HepG2 (cell line): ENCODE results near the gene NDRG2. TPM values are rescaled to one million over a fixed set of nuclear protein-coding genes. Genes with fewer than 3 reads are reported as not detected.

Source experiments
- DNMT3B ChIP-seq: conservative IDR thresholded peaks from 2 replicates; pipeline ENCODE4 v1.6.1; 2016; ENCODE audit warnings: missing biosample characterization, control low read depth
- FOXJ3 ChIP-seq: sonication (generic); formaldehyde crosslinking; IDR thresholded peaks from 2 replicates; pipeline ENCODE4 v1.4.0; 2020; ENCODE audit warnings: missing genetic modification reagents, mild to moderate bottlenecking, borderline replicate concordance
- FOXK2 ChIP-seq: fragments of 450-650 bp; IDR thresholded peaks from 2 replicates; pipeline ENCODE4 v1.6.1; 2016
- GRHL1 ChIP-seq: sonication (generic); formaldehyde crosslinking; conservative IDR thresholded peaks from 2 replicates; pipeline ENCODE4 v1.8.0; 2022; ENCODE audit warnings: missing genetic modification reagents
- HNF1B ChIP-seq: sonication (generic); formaldehyde crosslinking; IDR thresholded peaks from 2 replicates; pipeline ENCODE4 v1.5.1; 2020; ENCODE audit warnings: mild to moderate bottlenecking, moderate library complexity, missing genetic modification reagents
- HNF4G ChIP-seq, 2 experiments: sonication (generic) in 1 of 2; formaldehyde crosslinking in 1 of 2; IDR thresholded peaks; 2 replicates each; pipeline versions ENCODE4 v1.4.0 to v1.6.1; 2011 to 2020; ENCODE audit warnings: borderline replicate concordance in 2 of 2, low read depth in 2 of 2, mild to moderate bottlenecking in 2 of 2, low read length in 1 of 2, missing genetic modification reagents in 1 of 2, moderate library complexity in 1 of 2
- NFE2L2 ChIP-seq: fragments of 150-350 bp; IDR thresholded peaks from 2 replicates; pipeline ENCODE4 v1.6.1; 2014; ENCODE audit warnings: low read length
- PCBP2 ChIP-seq: fragments of 200-400 bp; formaldehyde crosslinking; optimal IDR thresholded peaks from 2 replicates; pipeline ENCODE3; 2018; ENCODE audit warnings: low read length, low read depth; ENCODE audit not compliant: poor library complexity, severe bottlenecking
- RORA ChIP-seq: sonication (generic); formaldehyde crosslinking; IDR thresholded peaks from 2 replicates; pipeline ENCODE4 v1.5.0; 2020; ENCODE audit warnings: mild to moderate bottlenecking, missing genetic modification reagents, moderate library complexity
- SKI ChIP-seq: fragments of 450-650 bp; IDR thresholded peaks from one replicate; pipeline ENCODE4 v1.6.1; 2018; ENCODE audit warnings: mild to moderate bottlenecking; ENCODE audit not compliant: partially characterized antibody
- TAF1 ChIP-seq: sonication (generic); formaldehyde crosslinking; IDR thresholded peaks from 2 replicates; pipeline ENCODE4 v1.4.0; 2020; ENCODE audit warnings: missing genetic modification reagents
- TARDBP ChIP-seq: sonication (generic); formaldehyde crosslinking; IDR thresholded peaks from 2 replicates; pipeline ENCODE4 v1.8.0; 2022; ENCODE audit warnings: mild to moderate bottlenecking, missing genetic modification reagents
- ZBTB42 ChIP-seq: sonication (generic); formaldehyde crosslinking; IDR thresholded peaks from 2 replicates; pipeline ENCODE4 v1.5.0; 2020; ENCODE audit warnings: mild to moderate bottlenecking, missing genetic modification reagents
- ZFP82 ChIP-seq: sonication (generic); formaldehyde crosslinking; IDR thresholded peaks from 2 replicates; pipeline ENCODE4 v1.5.1; 2020; ENCODE audit warnings: mild to moderate bottlenecking, missing genetic modification reagents, borderline replicate concordance
- ZKSCAN1 ChIP-seq: fragments of 150-350 bp; IDR thresholded peaks from 2 replicates; pipeline ENCODE4 v1.6.1; 2014; ENCODE audit warnings: low read length
- ZMAT5 ChIP-seq: sonication (generic); formaldehyde crosslinking; IDR thresholded peaks from 2 replicates; pipeline ENCODE4 v1.5.0; 2020; ENCODE audit warnings: mild to moderate bottlenecking, low read depth, missing genetic modification reagents, borderline replicate concordance
- ZNF124 ChIP-seq: sonication (generic); formaldehyde crosslinking; IDR thresholded peaks from 2 replicates; pipeline ENCODE4 v1.4.0; 2020; ENCODE audit warnings: missing genetic modification reagents
- ZNF414 ChIP-seq: sonication (generic); formaldehyde crosslinking; IDR thresholded peaks from 2 replicates; pipeline ENCODE4 v1.5.0; 2020; ENCODE audit warnings: missing genetic modification reagents
- ZNF432 ChIP-seq: sonication (generic); formaldehyde crosslinking; IDR thresholded peaks from 2 replicates; pipeline ENCODE4 v1.5.0; 2020; ENCODE audit warnings: missing genetic modification reagents, mild to moderate bottlenecking, borderline replicate concordance
- ZNF510 ChIP-seq: sonication (generic); formaldehyde crosslinking; IDR thresholded peaks from 2 replicates; pipeline ENCODE4 v1.4.0; 2020; ENCODE audit warnings: low read depth, mild to moderate bottlenecking, missing genetic modification reagents
- polyA plus RNA-seq, 8 experiments: library from polyadenylated mRNA; depleted of rRNA in 3 of 8; stranded (reverse) in 7 of 8; unstranded in 1 of 8; fragments of >200 nt; fragmentation: Illumina TruSeq in 4 of 8; extraction: Trizol in 4 of 8; gene quantifications; 2 replicates each; pipeline versions ENCODE4 v1.2.1 to v1.2.3, GENCODE V29; 2011 to 2016; ENCODE audit warnings: low read depth in 4 of 8, missing spikeins in 1 of 8, mixed read lengths in 1 of 8; ENCODE audit not compliant: insufficient read depth in 1 of 8
- total RNA-seq, 5 experiments: library from RNA; depleted of rRNA; stranded (reverse); fragments of >200 nt; fragmentation: Illumina TruSeq; extraction: Trizol; gene quantifications; 2 replicates each; pipeline ENCODE4 v1.2.3, GENCODE V29; 2016; ENCODE audit warnings: low read depth in 1 of 5
- TF ChIP-seq, protein P1 (sequence below): sonication (generic); formaldehyde crosslinking; IDR thresholded peaks from 2 replicates; pipeline ENCODE4 v1.8.0; 2022; ENCODE audit warnings: missing genetic modification reagents, low read depth, mild to moderate bottlenecking, borderline replicate concordance

The NDRG2 gene
- total and polyA plus RNA-seq, 2 of the 13 experiments (the other 11 are each of a cell fraction or from before 2014, with no cell fraction given): 27.2 to 189 TPM

GRCh38 chr14:20970983-20971704 is 53.7 kb downstream of the NDRG2 start (continued):
- TF ChIP-seq HNF1B (CRISPR knock-in tag) (peak; percentile 71), DNMT3B (CRISPR knock-in tag) (no peak; the same call in 1 of the 2 replicates), FOXJ3 (CRISPR knock-in tag) (0 out of 2 replicates have a peak, but pooled peaks have one; percentile 19), SKI (peak; percentile 69), TARDBP (peak; percentile 50; the same call in 1 of the 2 replicates), ZNF414 (CRISPR knock-in tag) (0 out of 2 replicates have a peak, but pooled peaks have one; percentile 75), NFE2L2 (no peak), GRHL1 (CRISPR knock-in tag) (no peak), RORA (no peak), ZKSCAN1 (no peak), ZMAT5 (CRISPR knock-in tag) (no peak), ZNF510 (0 out of 2 replicates have a peak, but pooled peaks have one; percentile 31), PCBP2 (no peak), ZNF124 (CRISPR knock-in tag) (no peak), TAF1 (CRISPR knock-in tag) (peak; percentile 26), ZBTB42 (no peak; the same call in 1 of the 2 replicates), ZFP82 (no peak), FOXK2 (no peak), HNF4G (IDR thresholded peaks at IDR 0.05; ENCODE audit: borderline replicate concordance, low read depth, low read length) (no peak), HNF4G (CRISPR knock-in tag; IDR thresholded peaks at IDR 0.05; ENCODE audit: borderline replicate concordance, low read depth) (no peak), ZNF432 (CRISPR knock-in tag) (no peak)
- TF ChIP-seq, protein P1, sequence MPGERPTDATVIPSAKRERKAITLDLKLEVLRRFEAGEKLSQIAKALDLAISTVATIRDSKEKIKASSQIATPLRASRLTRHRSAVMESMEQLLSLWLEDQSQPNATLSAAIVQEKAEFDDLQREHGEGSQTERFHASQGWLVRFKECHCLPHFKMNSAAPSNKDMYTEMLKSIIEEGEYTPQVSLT: no peak
